Mucosa of descending colon (tissue), 3 donors: ENCODE results near the gene RERG. TPM values are rescaled to one million over a fixed set of nuclear protein-coding genes. Genes with fewer than 3 reads are reported as not detected.

Source experiments
- ATAC-seq: fragments of 200-7000 bp; cut with Tn5 transposase; one replicate; pipeline ENCODE4 v1.9.1; 2020; ENCODE audit warnings: mild to moderate bottlenecking, moderate library complexity
- DNase-seq, 3 donors: peaks; one replicate each; pipeline ENCODE4 v3.0.0-alpha.2; 2020
- H3K36me3 ChIP-seq: fragments of 200-600 bp; one replicate; pipeline ENCODE4 v1.8.0; 2021; ENCODE audit warnings: low read depth, mild to moderate bottlenecking
- H3K4me1 ChIP-seq: fragments of 200-600 bp; one replicate; pipeline ENCODE4 v1.8.0; 2021; ENCODE audit warnings: low read depth, mild to moderate bottlenecking
- H3K4me3 ChIP-seq: fragments of 200-600 bp; one replicate; pipeline ENCODE4 v1.8.0; 2021; ENCODE audit warnings: mild to moderate bottlenecking
- H3K9me3 ChIP-seq: fragments of 200-600 bp; one replicate; pipeline ENCODE4 v1.8.0; 2021; ENCODE audit warnings: mild to moderate bottlenecking
- intact Hi-C, 2 donors: fragments of 100-400 bp; cut with DNase I in 1 of 2; cut with micrococcal nuclease in 1 of 2; formaldehyde crosslinking; loops; one replicate each; pipeline versions ENCODE4 v1.11.0 to v1.11.1; 2022; cut with DNase I, micrococcal nuclease
- total RNA-seq, 3 donors: library from RNA; stranded (reverse); fragmentation: NEBNext Ultra II Directional in 2 of 3; extraction: Animal tissue kit (Norgen Biotek cat#: 25700) in 2 of 3; gene quantifications; one replicate each; pipeline versions ENCODE4 v1.2.1 to v1.2.4, GENCODE V29; 2021 to 2023
- TF ChIP-seq, protein P1 (sequence below): fragments of 200-600 bp; IDR thresholded peaks from one replicate; pipeline ENCODE4 v1.8.0; 2022; ENCODE audit warnings: antibody characterized with exemption, mild to moderate bottlenecking
- donor health status: DM: no; HTN: no; CAD: no; lungs with moderate emphysema.
- donor health status: DM: no; HTN: no; CAD: no.
- donor health status: DM: no; HTN: yes; CAD: no.

Gene RERG
- total RNA-seq, 3 donors from 2014 or later: 1.4 to 31.6 (median 5.2) TPM

DNA sequence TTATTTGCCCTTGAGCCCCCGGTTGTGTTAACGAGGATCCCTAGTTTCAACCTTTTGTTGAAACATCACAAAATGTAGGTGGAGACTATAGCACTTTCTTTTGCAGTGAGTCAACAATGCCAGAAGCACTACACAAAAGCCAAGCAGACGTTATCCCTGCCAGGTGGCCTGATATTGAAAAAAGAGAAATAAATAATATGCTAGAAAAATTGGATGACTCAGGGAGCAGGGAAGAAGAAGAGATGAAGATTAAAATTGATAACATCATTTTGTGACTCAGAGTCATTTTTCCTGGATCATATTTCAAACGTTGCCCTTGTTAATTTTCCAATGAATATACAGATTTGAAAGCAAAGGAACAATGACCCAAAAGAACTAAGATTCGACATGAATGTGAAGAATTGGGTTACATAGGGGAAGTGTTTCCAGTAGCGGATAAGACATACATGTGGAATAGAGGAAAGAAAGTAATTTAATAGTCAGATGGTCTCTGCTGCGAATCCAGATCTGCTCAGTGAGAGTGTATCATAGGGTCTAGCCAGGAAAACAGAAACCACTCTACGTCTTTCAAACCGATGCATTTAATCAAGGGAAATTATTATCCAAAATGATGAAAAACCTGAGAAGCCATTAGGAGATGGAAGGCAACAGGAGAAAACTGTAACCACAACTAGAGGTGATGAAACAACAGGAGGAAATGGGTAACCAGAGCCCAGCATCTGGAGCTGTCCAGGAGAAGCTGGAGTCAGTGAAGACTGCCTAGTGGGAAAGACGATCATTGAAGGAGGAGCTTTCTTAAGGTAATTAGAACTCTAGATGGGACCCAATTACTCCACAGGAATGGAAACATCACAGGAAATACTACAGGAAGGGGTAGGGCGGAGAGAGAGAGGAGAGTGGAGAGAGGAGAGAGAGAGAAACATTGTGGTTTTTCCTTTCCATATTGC, 57.9 kb downstream of the RERG start:
- DNase-seq (no peak), ATAC-seq (no peak)
- Histone ChIP-seq H3K4me1 (no peaks in the 10 kb centered on the region), H3K4me3 (no peak overlapping the region), H3K9me3 (no peaks in the 10 kb centered on the region), H3K36me3 (no peaks in the 10 kb centered on the region)
- TF ChIP-seq, protein P1, sequence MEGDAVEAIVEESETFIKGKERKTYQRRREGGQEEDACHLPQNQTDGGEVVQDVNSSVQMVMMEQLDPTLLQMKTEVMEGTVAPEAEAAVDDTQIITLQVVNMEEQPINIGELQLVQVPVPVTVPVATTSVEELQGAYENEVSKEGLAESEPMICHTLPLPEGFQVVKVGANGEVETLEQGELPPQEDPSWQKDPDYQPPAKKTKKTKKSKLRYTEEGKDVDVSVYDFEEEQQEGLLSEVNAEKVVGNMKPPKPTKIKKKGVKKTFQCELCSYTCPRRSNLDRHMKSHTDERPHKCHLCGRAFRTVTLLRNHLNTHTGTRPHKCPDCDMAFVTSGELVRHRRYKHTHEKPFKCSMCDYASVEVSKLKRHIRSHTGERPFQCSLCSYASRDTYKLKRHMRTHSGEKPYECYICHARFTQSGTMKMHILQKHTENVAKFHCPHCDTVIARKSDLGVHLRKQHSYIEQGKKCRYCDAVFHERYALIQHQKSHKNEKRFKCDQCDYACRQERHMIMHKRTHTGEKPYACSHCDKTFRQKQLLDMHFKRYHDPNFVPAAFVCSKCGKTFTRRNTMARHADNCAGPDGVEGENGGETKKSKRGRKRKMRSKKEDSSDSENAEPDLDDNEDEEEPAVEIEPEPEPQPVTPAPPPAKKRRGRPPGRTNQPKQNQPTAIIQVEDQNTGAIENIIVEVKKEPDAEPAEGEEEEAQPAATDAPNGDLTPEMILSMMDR: no peak
- intact Hi-C loops: no loop called here

DNA sequence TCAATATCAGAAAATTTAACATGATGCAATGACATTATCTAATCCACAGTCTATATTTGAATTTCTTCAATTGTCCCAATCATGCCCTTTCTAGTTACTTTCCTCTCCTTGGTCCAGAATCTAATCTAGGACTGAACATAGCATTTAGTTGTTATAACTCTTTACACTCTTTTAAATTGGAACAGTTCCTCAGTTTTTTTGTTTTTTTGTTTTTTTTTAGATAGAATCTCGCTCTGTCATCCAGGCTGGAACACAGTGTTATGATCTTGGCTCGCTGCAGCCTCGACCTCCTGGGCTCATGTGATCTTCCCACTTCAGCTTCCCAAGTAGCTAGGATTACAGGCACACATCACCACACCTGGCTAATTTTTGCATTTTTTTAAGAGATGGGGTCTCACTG, 63.1 kb downstream of the RERG start:
- no peak overlapping the region for H3K4me3 ChIP-seq
- H3K9me3 ChIP-seq: no peaks in the 10 kb centered on the region
- intact Hi-C loops: no loop called here
- H3K36me3 ChIP-seq: no peaks in the 10 kb centered on the region
- H3K4me1 ChIP-seq: no peaks in the 10 kb centered on the region
- TF ChIP-seq, protein P1: no peak
- DNase-seq (no peak), ATAC-seq (no peak)

DNA sequence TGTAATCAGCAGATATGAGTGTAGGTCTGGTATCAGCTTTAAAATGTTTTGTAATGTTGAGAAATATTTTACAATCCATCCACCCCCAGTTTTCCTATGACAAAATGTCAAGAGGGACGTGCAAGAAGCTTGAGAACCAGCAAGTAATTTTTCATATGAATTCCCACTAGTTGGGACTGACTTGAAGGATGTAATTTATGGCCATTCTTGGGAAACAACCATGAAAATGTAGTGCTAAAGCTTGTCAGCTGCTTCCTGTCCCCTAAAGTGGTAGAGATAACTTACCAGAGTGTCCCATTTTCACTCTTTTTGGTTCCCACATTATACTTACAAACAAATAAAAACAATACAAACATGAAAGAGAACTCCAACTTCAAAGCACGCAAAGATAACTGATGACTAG, 63.9 kb downstream of the RERG start:
- intact Hi-C loops: no loop called here
- H3K9me3 ChIP-seq: no peaks in the 10 kb centered on the region
- H3K36me3 ChIP-seq: no peaks in the 10 kb centered on the region
- DNase-seq (no peak), ATAC-seq (no peak)
- TF ChIP-seq, protein P1: no peak
- no peaks in the 10 kb centered on the region for H3K4me1 ChIP-seq
- H3K4me3 ChIP-seq: no peak overlapping the region

DNA sequence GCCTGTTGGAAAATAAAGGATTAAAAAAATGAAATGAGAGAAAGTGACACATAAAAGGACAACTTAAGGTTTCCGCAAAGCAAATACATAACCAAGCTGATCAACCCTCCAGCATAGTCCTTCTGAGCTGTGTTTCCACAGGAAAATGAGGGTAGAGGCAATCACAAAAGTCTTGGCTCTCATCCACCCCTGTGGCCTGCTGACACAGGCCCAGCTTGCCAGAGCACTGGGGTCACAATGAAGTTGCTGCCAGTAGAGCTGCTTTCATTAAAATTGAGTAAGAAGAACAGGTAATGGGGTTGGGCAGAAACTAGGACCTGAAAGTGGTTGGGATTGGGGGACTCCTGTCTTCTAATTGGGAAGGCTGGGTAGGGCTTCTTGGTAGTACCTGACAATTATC, 65.9 kb downstream of the RERG start:
- intact Hi-C loops: no loop called here
- Histone ChIP-seq H3K4me1 (no peaks in the 10 kb centered on the region), H3K9me3 (no peaks in the 10 kb centered on the region), H3K4me3 (no peak overlapping the region), H3K36me3 (no peaks in the 10 kb centered on the region)
- ATAC-seq: no peak
- DNase-seq: no peak
- TF ChIP-seq, protein P1: no peak

DNA sequence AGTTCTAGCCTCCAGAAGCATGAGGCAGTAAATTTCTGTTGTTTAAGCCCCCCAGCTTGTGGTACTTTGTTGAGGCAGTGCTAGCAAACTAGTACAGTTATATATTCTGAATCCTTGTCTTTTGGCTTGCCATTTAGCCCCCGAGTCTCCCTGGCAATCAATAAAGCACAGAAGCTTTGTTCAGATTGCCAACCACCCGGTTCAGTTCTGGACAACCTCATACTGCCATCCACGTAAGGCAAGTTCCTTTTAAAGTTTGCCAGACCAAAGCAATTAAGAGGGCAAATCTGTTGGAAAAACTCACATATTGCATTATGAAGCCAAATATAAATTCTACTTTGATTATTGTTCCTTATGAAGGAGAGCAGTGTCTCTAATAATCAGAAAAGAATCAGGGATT, 67.1 kb downstream of the RERG start:
- intact Hi-C loops: loop anchor here (5.0 kb wide), 1 partner anchor 68 kb away; the partner anchor contains the start of gene RERG (in 2 of the 2)
- Histone ChIP-seq H3K36me3 (no peaks in the 10 kb centered on the region), H3K9me3 (no peaks in the 10 kb centered on the region), H3K4me1 (no peaks in the 10 kb centered on the region), H3K4me3 (no peak overlapping the region)
- TF ChIP-seq, protein P1: no peak
- DNase-seq: no peak
- no peak for ATAC-seq
